Measurements from ENCODE around the gene ASIC2. TPM values are rescaled to one million over a fixed set of nuclear protein-coding genes. Genes with fewer than 3 reads are reported as not detected.

The ASIC2 gene
- total RNA-seq, 2 experiments from 2014 or later = not detected

GRCh38 chr17:33225509-33225908, 67.6 kb downstream of the ASIC2 start:
- Mint-ChIP-seq H3K27me3 (peaks cover 6% of the 10 kb centered on the region), H3K4me1 (no peaks in the 10 kb centered on the region)

DNA sequence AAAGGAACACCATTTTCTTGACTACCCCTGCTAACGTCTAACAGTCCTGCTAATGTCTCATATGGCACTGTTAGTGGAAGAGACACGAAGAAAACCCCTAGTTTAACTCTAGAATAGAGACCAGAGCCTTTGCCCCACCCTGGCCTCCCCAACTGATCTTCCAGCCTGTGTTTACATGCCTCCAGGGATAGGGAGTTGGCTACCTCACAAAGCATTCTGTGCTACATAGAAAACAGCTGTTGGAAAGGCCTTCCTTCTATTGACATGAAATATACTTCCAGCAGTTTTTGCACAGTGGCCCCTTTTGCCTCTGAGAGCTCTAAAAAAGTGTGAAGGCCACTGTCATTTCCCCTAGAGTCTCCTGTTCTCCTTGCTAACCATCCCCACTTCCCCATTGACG, 73.1 kb downstream of the ASIC2 start:
- Mint-ChIP-seq H3K4me3 (no peak overlapping the region), H3K27ac (no peak overlapping the region), H3K4me1 (no peaks in the 10 kb centered on the region), H3K9me3 (ENCODE audit: low read depth) (no peaks in the 10 kb centered on the region), H3K36me3 (no peaks in the 10 kb centered on the region), H3K27me3 (peaks cover 3% of the 10 kb centered on the region)
- ATAC-seq (no peak), DNase-seq (no peak)
- CTCF ChIA-PET = no interaction called here

More at GRCh38 chr17:33225509-33225908, 67.6 kb downstream of the ASIC2 start:
- H3K27ac Mint-ChIP-seq = no peak overlapping the region
- CTCF ChIA-PET = no interaction called here
- H3K36me3 Mint-ChIP-seq = no peaks in the 10 kb centered on the region
- H3K4me3 Mint-ChIP-seq = no peak overlapping the region
- no peak for ATAC-seq
- no peaks in the 10 kb centered on the region for H3K9me3 Mint-ChIP-seq (ENCODE audit: low read depth)
- no peak for DNase-seq

DNA sequence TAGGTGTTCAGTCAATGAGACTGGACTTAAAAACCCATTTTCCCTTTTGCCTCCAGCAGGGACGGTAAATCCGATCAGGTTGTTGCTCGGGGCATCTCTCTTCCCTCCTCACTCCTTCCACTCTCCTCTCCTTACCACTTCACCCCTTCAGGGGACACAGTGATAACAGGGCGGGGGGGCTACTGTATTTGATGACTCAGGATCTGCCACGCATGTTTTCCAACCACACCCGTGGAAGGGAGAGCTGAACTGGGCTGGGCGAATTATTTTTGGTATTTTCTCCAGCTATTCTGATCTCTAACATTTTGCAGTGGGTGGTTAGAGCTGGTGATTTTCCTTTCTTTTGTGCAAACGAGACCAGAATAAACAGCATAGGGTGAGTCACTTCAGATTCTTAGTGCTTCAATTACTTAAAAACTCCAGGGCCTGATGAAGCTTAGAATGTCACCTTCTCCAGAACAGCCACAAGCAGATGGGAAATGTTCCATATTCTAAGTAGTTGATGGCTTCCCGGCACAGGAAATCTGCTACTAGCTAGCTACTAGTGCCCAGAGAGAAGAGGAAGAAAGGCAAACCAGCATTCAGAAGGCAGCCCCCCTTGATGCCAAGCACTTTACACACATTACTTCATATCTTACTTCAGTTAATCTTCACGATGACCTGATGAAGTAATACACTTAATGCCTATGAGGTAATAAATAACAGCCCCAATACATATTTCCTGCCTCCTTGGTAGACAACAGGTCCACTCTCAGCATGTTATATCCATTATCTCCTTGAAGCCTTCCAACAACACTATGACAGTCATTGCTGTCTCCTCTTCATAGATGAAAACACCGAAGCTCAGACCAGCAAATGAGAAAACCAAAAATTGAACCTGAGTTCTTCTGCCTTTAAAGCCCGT, 74.1 kb downstream of the ASIC2 start:
- H3K27me3 Mint-ChIP-seq = peaks cover 2% of the 10 kb centered on the region
- no peak overlapping the region for H3K4me3 Mint-ChIP-seq
- DNase-seq (no peak), ATAC-seq (no peak)
- H3K9me3 Mint-ChIP-seq (ENCODE audit: low read depth) = no peaks in the 10 kb centered on the region
- H3K27ac Mint-ChIP-seq = no peak overlapping the region
- H3K36me3 Mint-ChIP-seq = no peaks in the 10 kb centered on the region
- no peaks in the 10 kb centered on the region for H3K4me1 Mint-ChIP-seq
- CTCF ChIA-PET = no interaction called here

DNA sequence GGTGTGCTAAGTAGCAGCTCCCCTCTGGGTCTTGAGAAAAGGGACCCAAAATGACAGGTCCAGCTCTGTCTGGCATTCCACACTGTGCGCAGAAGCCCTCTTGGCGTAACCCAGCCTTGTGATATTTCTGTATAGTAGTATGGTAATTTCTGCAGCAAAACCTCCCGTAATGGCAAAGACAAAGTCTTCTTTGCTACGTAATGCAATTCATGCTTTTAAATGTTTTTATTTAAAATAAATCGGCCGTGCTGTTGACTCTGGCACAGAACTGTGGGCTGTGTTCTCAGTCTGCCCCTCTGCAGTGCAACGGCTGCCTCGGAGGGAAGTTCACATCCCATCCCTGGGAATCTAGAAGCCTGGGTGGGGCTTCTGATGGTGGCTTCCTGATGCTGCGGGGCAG, 75.2 kb downstream of the ASIC2 start:
- no peak overlapping the region for H3K27ac Mint-ChIP-seq
- no peaks in the 10 kb centered on the region for H3K4me1 Mint-ChIP-seq
- peaks cover 5% of the 10 kb centered on the region for H3K27me3 Mint-ChIP-seq
- H3K4me3 Mint-ChIP-seq = no peak overlapping the region
- ATAC-seq (no peak), DNase-seq (no peak)
- CTCF ChIA-PET = no interaction called here
- no peaks in the 10 kb centered on the region for H3K9me3 Mint-ChIP-seq (ENCODE audit: low read depth)
- H3K36me3 Mint-ChIP-seq = no peaks in the 10 kb centered on the region

GRCh38 chr17:33214996-33215395, 78.1 kb downstream of the ASIC2 start:
- no peak overlapping the region for H3K27ac Mint-ChIP-seq
- H3K36me3 Mint-ChIP-seq = no peaks in the 10 kb centered on the region
- H3K9me3 Mint-ChIP-seq (ENCODE audit: low read depth) = no peaks in the 10 kb centered on the region
- no peak for DNase-seq
- H3K4me3 Mint-ChIP-seq = no peak overlapping the region
- no peaks in the 10 kb centered on the region for H3K4me1 Mint-ChIP-seq
- peaks cover 9% of the 10 kb centered on the region for H3K27me3 Mint-ChIP-seq
- ATAC-seq = no peak
- CTCF ChIA-PET = no interaction called here

DNA sequence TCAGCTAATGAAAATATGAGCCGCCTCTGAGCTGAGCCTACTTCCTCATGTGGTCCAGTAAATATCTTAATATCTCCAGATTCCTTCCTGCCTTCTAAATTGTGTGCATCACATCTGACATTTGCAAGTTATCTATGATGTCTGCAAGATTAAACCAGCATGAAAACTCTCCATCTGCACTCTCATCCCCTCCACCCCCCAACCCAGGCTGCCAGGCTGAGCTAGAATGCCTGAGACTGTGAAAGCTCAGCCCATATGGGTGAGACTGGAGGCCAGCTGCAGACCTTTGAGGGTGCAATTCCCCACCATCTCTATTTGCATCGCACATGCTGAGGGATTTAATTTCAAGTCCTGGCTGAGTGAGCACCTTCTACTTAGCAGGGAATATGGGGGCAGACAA, 82.8 kb downstream of the ASIC2 start:
- no peak overlapping the region for H3K4me3 Mint-ChIP-seq
- CTCF ChIA-PET = no interaction called here
- H3K27me3 Mint-ChIP-seq = peaks cover 9% of the 10 kb centered on the region
- H3K9me3 Mint-ChIP-seq (ENCODE audit: low read depth) = no peaks in the 10 kb centered on the region
- no peak for DNase-seq
- H3K4me1 Mint-ChIP-seq = no peaks in the 10 kb centered on the region
- no peak for ATAC-seq
- H3K27ac Mint-ChIP-seq = no peak overlapping the region
- H3K36me3 Mint-ChIP-seq = no peaks in the 10 kb centered on the region

GRCh38 chr17:33209671-33210070, 83.4 kb downstream of the ASIC2 start:
- CTCF ChIA-PET = no interaction called here
- Mint-ChIP-seq H3K4me3 (no peak overlapping the region), H3K27me3 (peaks cover 6% of the 10 kb centered on the region), H3K36me3 (no peaks in the 10 kb centered on the region), H3K27ac (no peak overlapping the region), H3K4me1 (no peaks in the 10 kb centered on the region), H3K9me3 (ENCODE audit: low read depth) (no peaks in the 10 kb centered on the region)
- DNase-seq = no peak
- ATAC-seq = no peak

GRCh38 chr17:33207231-33207630, 85.9 kb downstream of the ASIC2 start:
- Mint-ChIP-seq H3K4me3 (no peak overlapping the region), H3K27ac (no peak overlapping the region), H3K9me3 (ENCODE audit: low read depth) (no peaks in the 10 kb centered on the region), H3K36me3 (no peaks in the 10 kb centered on the region), H3K4me1 (no peaks in the 10 kb centered on the region), H3K27me3 (peaks cover 4% of the 10 kb centered on the region)
- DNase-seq = no peak
- CTCF ChIA-PET = no interaction called here
- no peak for ATAC-seq

DNA sequence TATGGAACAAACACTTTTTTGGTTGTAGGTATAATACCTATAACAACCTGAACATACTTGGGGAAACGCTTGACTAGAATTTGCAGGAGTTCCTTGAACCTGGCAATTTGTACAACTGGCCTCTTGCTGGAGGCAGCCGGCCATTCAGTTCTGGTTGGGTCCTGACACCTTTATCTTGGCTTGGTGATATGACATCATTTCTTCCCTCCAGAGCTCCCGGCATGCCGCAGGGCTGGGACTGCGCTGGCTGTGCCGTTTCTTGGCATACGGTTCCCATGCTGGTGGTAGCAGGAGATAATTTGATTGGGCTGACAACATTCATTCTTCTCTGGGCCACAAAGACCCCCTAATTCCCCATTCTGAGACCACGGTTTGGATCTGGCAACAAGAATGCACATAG, 87.5 kb downstream of the ASIC2 start:
- DNase-seq (no peak), ATAC-seq (no peak)
- H3K9me3 Mint-ChIP-seq (ENCODE audit: low read depth) = no peaks in the 10 kb centered on the region
- no peaks in the 10 kb centered on the region for H3K4me1 Mint-ChIP-seq
- H3K4me3 Mint-ChIP-seq = no peak overlapping the region
- no peaks in the 10 kb centered on the region for H3K27me3 Mint-ChIP-seq
- H3K27ac Mint-ChIP-seq = no peak overlapping the region
- CTCF ChIA-PET = no interaction called here
- H3K36me3 Mint-ChIP-seq = no peaks in the 10 kb centered on the region

- DNase-seq (no peak), ATAC-seq (no peak)
- Mint-ChIP-seq H3K36me3 (no peaks in the 10 kb centered on the region), H3K9me3 (ENCODE audit: low read depth) (no peaks in the 10 kb centered on the region), H3K4me3 (no peak overlapping the region), H3K27ac (no peak overlapping the region), H3K27me3 (no peaks in the 10 kb centered on the region), H3K4me1 (no peaks in the 10 kb centered on the region)
- CTCF ChIA-PET = no interaction called here
Observed at GRCh38 chr17:33204701-33205100, 88.4 kb downstream of the ASIC2 start.

GRCh38 chr17:33204156-33204555, 88.9 kb downstream of the ASIC2 start:
- Mint-ChIP-seq H3K36me3 (no peaks in the 10 kb centered on the region), H3K27me3 (no peaks in the 10 kb centered on the region), H3K27ac (no peak overlapping the region), H3K4me1 (no peaks in the 10 kb centered on the region), H3K4me3 (no peak overlapping the region), H3K9me3 (ENCODE audit: low read depth) (no peaks in the 10 kb centered on the region)
- ATAC-seq (no peak), DNase-seq (no peak)
- CTCF ChIA-PET = no interaction called here

- no peaks in the 10 kb centered on the region for H3K4me1 Mint-ChIP-seq
- no peak overlapping the region for H3K27ac Mint-ChIP-seq
- H3K9me3 Mint-ChIP-seq (ENCODE audit: low read depth) = no peaks in the 10 kb centered on the region
- H3K36me3 Mint-ChIP-seq = no peaks in the 10 kb centered on the region
- ATAC-seq = no peak
- no peak overlapping the region for H3K4me3 Mint-ChIP-seq
- CTCF ChIA-PET = no interaction called here
- no peaks in the 10 kb centered on the region for H3K27me3 Mint-ChIP-seq
- no peak for DNase-seq
Observed at GRCh38 chr17:33202796-33203495, 90.1 kb downstream of the ASIC2 start.

DNA sequence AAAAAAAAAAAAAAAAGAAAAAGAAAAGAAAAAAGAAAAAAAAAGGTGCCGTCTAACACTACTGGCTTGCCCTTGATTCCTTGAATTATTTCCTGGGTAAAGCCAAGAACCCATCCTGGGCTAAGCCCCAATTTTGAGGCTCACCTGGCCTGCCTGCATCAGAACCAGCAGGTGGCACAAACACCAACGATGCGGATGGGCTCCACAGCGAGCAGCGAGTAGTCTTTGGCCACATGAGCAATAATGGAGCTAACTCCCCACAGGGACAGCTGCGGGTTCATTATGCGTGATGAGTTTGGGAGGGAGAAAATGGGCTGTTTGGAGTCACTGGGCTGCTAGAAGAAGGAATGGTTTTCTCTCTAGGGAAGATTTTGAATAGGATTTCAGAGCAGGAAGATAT, 91.1 kb downstream of the ASIC2 start:
- H3K4me3 Mint-ChIP-seq = no peak overlapping the region
- CTCF ChIA-PET = no interaction called here
- H3K9me3 Mint-ChIP-seq (ENCODE audit: low read depth) = no peaks in the 10 kb centered on the region

GRCh38 chr17:33201283-33201682, 91.8 kb downstream of the ASIC2 start:
- DNase-seq = no peak
- no peak for ATAC-seq
- CTCF ChIA-PET = no interaction called here
- Mint-ChIP-seq H3K4me1 (no peaks in the 10 kb centered on the region), H3K27ac (no peak overlapping the region), H3K9me3 (ENCODE audit: low read depth) (no peaks in the 10 kb centered on the region), H3K4me3 (no peak overlapping the region), H3K36me3 (no peaks in the 10 kb centered on the region), H3K27me3 (no peaks in the 10 kb centered on the region)

More for the DNA sequence above, 91.1 kb downstream of the ASIC2 start:
- Mint-ChIP-seq H3K36me3 (no peaks in the 10 kb centered on the region), H3K27me3 (no peaks in the 10 kb centered on the region), H3K4me1 (no peaks in the 10 kb centered on the region), H3K27ac (no peak overlapping the region)
- ATAC-seq (no peak), DNase-seq (no peak)
